HCT116 (cell line): ENCODE data around the gene CAPZB.

Experiments used
- CTCF ChIP-seq, 3 experiments: fragments of 200-600 bp in 1 of 3; sonication (generic) in 1 of 3; IDR thresholded peaks in 2 of 3; conservative IDR thresholded peaks in 1 of 3; 2 replicates each; pipeline ENCODE4 v1.5.1; 2012 to 2017; ENCODE audit warnings: low read depth in 2 of 3, low read length in 2 of 3, antibody characterized with exemption in 1 of 3, borderline replicate concordance in 1 of 3, control low read depth in 1 of 3, mild to moderate bottlenecking in 1 of 3, mixed read lengths in 1 of 3, mixed run types in 1 of 3, moderate library complexity in 1 of 3; ENCODE audit not compliant: insufficient read depth in 1 of 3
- ELF1 ChIP-seq: IDR thresholded peaks from 2 replicates; pipeline ENCODE4 v1.6.1; 2012; ENCODE audit warnings: low read depth, borderline replicate concordance
- EZH2 ChIP-seq: fragments of 200-600 bp; sonication (generic); IDR thresholded peaks from 2 replicates; pipeline ENCODE4 v1.6.1; 2017; ENCODE audit warnings: antibody characterized with exemption, mixed run types
- EZH2phosphoT487 ChIP-seq: fragments of 200-600 bp; IDR thresholded peaks from 2 replicates; pipeline ENCODE4 v1.6.1; 2018; ENCODE audit warnings: antibody characterized with exemption, borderline replicate concordance
- POLR2A ChIP-seq: IDR thresholded peaks from 2 replicates; pipeline ENCODE4 v1.7.0; 2011; ENCODE audit warnings: borderline replicate concordance; ENCODE audit not compliant: insufficient read depth, insufficient read length; ENCODE audit errors: extremely low read depth
- POLR2AphosphoS5 ChIP-seq: IDR thresholded peaks from 2 replicates; pipeline ENCODE4 v1.6.1; 2011; ENCODE audit warnings: mild to moderate bottlenecking, low read depth, low read length, moderate library complexity
- SRF ChIP-seq: IDR thresholded peaks from 2 replicates; pipeline ENCODE4 v1.6.1; 2012; ENCODE audit warnings: low read depth
- TF ChIP-seq, protein P1 (sequence below): IDR thresholded peaks from 2 replicates; pipeline ENCODE4 v1.6.1; 2012; ENCODE audit warnings: low read depth
- TF ChIP-seq, protein P2 (sequence below): IDR thresholded peaks from 2 replicates; pipeline ENCODE4 v1.6.1; 2011; ENCODE audit warnings: mild to moderate bottlenecking, low read length, moderate library complexity; ENCODE audit not compliant: insufficient replicate concordance; ENCODE audit errors: extremely low read depth

GRCh38 chr1:19407494-19408096 is 77.7 kb downstream of the CAPZB start:
- TF ChIP-seq CTCF (IDR thresholded peaks at IDR 0.05 in 2 of 3, conservative IDR thresholded peaks at IDR 0.05 in 1 of 3; ENCODE audit: borderline replicate concordance in 1 of 3, insufficient read depth in 1 of 3, low read depth in 2 of 3, low read length in 2 of 3) = no peak
- TF ChIP-seq EZH2 = no peak
- TF ChIP-seq, protein P1, sequence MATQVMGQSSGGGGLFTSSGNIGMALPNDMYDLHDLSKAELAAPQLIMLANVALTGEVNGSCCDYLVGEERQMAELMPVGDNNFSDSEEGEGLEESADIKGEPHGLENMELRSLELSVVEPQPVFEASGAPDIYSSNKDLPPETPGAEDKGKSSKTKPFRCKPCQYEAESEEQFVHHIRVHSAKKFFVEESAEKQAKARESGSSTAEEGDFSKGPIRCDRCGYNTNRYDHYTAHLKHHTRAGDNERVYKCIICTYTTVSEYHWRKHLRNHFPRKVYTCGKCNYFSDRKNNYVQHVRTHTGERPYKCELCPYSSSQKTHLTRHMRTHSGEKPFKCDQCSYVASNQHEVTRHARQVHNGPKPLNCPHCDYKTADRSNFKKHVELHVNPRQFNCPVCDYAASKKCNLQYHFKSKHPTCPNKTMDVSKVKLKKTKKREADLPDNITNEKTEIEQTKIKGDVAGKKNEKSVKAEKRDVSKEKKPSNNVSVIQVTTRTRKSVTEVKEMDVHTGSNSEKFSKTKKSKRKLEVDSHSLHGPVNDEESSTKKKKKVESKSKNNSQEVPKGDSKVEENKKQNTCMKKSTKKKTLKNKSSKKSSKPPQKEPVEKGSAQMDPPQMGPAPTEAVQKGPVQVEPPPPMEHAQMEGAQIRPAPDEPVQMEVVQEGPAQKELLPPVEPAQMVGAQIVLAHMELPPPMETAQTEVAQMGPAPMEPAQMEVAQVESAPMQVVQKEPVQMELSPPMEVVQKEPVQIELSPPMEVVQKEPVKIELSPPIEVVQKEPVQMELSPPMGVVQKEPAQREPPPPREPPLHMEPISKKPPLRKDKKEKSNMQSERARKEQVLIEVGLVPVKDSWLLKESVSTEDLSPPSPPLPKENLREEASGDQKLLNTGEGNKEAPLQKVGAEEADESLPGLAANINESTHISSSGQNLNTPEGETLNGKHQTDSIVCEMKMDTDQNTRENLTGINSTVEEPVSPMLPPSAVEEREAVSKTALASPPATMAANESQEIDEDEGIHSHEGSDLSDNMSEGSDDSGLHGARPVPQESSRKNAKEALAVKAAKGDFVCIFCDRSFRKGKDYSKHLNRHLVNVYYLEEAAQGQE = no peak
- TF ChIP-seq ELF1 = no peak
- TF ChIP-seq POLR2A = no peak
- TF ChIP-seq, protein P2, sequence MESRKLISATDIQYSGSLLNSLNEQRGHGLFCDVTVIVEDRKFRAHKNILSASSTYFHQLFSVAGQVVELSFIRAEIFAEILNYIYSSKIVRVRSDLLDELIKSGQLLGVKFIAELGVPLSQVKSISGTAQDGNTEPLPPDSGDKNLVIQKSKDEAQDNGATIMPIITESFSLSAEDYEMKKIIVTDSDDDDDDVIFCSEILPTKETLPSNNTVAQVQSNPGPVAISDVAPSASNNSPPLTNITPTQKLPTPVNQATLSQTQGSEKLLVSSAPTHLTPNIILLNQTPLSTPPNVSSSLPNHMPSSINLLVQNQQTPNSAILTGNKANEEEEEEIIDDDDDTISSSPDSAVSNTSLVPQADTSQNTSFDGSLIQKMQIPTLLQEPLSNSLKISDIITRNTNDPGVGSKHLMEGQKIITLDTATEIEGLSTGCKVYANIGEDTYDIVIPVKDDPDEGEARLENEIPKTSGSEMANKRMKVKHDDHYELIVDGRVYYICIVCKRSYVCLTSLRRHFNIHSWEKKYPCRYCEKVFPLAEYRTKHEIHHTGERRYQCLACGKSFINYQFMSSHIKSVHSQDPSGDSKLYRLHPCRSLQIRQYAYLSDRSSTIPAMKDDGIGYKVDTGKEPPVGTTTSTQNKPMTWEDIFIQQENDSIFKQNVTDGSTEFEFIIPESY = no peak
- no peak for TF ChIP-seq EZH2phosphoT487
- no peak for TF ChIP-seq POLR2AphosphoS5
- no peak for TF ChIP-seq SRF
